BLaER1 treated with 17β-estradiol and CSF1 and Interleukin-3, amounts not matched to agents 10 nM and 100 nM (cell line): ENCODE data around the gene OPRL1.
A peak's percentile ranks its signal among the peaks of the same experiment; 100 is the strongest.

Experiments
- H3K27ac ChIP-seq, 11 experiments: shearing (Covaris generic); formaldehyde crosslinking; 2 replicates each; pipeline ENCODE4 v1.8.1; 2022
- H3K27me3 ChIP-seq, 11 experiments: shearing (Covaris generic); formaldehyde crosslinking; 2 replicates each; pipeline ENCODE4 v1.8.1; 2022
- H3K36me3 ChIP-seq, 11 experiments: shearing (Covaris generic); formaldehyde crosslinking; 2 replicates each; pipeline ENCODE4 v1.8.1; 2022
- H3K4me1 ChIP-seq, 10 experiments: shearing (Covaris generic); formaldehyde crosslinking; 2 replicates each; pipeline ENCODE4 v1.8.1; 2022
- H3K4me2 ChIP-seq, 11 experiments: shearing (Covaris generic); formaldehyde crosslinking; 2 replicates each; pipeline ENCODE4 v1.8.1; 2022
- H3K4me3 ChIP-seq, 10 experiments: shearing (Covaris generic); formaldehyde crosslinking; 2 replicates each; pipeline ENCODE4 v1.8.1; 2022
- H3K9ac ChIP-seq, 11 experiments: shearing (Covaris generic); formaldehyde crosslinking; 2 replicates each; pipeline ENCODE4 v1.8.1; 2022
- H3K9me3 ChIP-seq, 11 experiments: shearing (Covaris generic); formaldehyde crosslinking; replicated peaks in 1 of 11; 2 replicates each; pipeline ENCODE4 v1.8.1; 2022
- H4K20me1 ChIP-seq, 11 experiments: shearing (Covaris generic); formaldehyde crosslinking; 2 replicates each; pipeline ENCODE4 v1.8.1; 2022
- Cebpa-rat ChIP-seq, 11 experiments: shearing (Covaris generic); IDR thresholded peaks; 2 replicates each; pipeline ENCODE4 v1.8.1; 2022

The OPRL1 gene

DNA sequence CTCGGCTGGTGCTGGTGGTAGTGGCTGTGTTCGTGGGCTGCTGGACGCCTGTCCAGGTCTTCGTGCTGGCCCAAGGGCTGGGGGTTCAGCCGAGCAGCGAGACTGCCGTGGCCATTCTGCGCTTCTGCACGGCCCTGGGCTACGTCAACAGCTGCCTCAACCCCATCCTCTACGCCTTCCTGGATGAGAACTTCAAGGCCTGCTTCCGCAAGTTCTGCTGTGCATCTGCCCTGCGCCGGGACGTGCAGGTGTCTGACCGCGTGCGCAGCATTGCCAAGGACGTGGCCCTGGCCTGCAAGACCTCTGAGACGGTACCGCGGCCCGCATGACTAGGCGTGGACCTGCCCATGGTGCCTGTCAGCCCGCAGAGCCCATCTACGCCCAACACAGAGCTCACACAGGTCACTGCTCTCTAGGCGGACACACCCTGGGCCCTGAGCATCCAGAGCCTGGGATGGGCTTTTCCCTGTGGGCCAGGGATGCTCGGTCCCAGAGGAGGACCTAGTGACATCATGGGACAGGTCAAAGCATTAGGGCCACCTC, 18.7 kb downstream of the OPRL1 start:
- Histone ChIP-seq H3K27ac (no peak overlapping the region), H3K27me3 (peaks cover 29 to 39% (median 34%) of the 10 kb centered on the region in 11 experiments), H4K20me1 (peaks cover 0 to 45% (median 13%) of the 10 kb centered on the region in 11 experiments; a peak in 13 of 22 replicates), H3K4me1 (peaks cover 4 to 47% (median 39%) of the 10 kb centered on the region in 10 experiments; a peak in 18 of 20 replicates), H3K36me3 (peaks cover 0 to 30% (median 0%) of the 10 kb centered on the region in 11 experiments; a peak in 10 of 22 replicates), H3K4me3 (no peak overlapping the region), H3K9ac (no peak overlapping the region), H3K9me3 (no peaks in the 10 kb centered on the region), H3K4me2 (no peak overlapping the region)
- TF ChIP-seq Cebpa-rat (IDR thresholded peaks at IDR 0.05) = no peak

DNA sequence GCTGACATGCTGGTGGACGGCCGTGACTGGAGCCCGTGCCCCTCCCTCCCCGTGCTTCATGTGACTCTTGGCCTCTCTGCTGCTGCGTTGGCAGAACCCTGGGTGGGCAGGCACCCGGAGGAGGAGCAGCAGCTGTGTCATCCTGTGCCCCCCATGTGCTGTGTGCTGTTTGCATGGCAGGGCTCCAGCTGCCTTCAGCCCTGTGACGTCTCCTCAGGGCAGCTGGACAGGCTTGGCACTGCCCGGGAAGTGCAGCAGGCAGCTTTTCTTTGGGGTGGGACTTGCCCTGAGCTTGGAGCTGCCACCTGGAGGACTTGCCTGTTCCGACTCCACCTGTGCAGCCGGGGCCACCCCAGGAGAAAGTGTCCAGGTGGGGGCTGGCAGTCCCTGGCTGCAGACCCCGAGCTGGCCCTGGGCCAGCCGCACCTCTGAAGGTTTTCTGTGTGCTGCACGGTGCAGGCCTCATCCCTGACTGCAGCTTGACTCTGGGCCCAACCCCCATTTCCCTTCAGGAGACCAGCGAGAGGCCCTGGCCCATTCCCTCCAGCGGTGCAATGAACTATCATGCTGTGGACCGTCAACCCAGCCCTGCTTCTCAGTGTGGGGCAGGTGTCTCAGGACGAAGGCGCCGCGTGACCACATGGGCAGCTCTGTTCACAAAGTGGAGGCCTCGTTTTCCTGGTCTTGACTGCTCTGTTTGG, 19.4 kb downstream of the OPRL1 start:
- peak overlapping the region in 1 of 11 experiments; percentile 33; a peak in 1 of 22 replicates for H3K9ac ChIP-seq
- peaks cover 0 to 48% (median 13%) of the 10 kb centered on the region in 11 experiments; a peak in 13 of 22 replicates for H4K20me1 ChIP-seq
- no peaks in the 10 kb centered on the region for H3K9me3 ChIP-seq
- H3K4me3 ChIP-seq = no peak overlapping the region
- H3K36me3 ChIP-seq = peaks cover 0 to 30% (median 0%) of the 10 kb centered on the region in 11 experiments; a peak in 10 of 22 replicates
- peak overlapping the region in 8 of 11 experiments; percentile 45 to 88 (median 72); a peak in 16 of 22 replicates for H3K4me2 ChIP-seq
- peaks cover 4 to 48% (median 39%) of the 10 kb centered on the region in 10 experiments; a peak in 18 of 20 replicates for H3K4me1 ChIP-seq
- no peak overlapping the region for H3K27ac ChIP-seq
- H3K27me3 ChIP-seq = peaks cover 29 to 46% (median 40%) of the 10 kb centered on the region in 11 experiments
- TF ChIP-seq Cebpa-rat (IDR thresholded peaks at IDR 0.05) = no peak

DNA sequence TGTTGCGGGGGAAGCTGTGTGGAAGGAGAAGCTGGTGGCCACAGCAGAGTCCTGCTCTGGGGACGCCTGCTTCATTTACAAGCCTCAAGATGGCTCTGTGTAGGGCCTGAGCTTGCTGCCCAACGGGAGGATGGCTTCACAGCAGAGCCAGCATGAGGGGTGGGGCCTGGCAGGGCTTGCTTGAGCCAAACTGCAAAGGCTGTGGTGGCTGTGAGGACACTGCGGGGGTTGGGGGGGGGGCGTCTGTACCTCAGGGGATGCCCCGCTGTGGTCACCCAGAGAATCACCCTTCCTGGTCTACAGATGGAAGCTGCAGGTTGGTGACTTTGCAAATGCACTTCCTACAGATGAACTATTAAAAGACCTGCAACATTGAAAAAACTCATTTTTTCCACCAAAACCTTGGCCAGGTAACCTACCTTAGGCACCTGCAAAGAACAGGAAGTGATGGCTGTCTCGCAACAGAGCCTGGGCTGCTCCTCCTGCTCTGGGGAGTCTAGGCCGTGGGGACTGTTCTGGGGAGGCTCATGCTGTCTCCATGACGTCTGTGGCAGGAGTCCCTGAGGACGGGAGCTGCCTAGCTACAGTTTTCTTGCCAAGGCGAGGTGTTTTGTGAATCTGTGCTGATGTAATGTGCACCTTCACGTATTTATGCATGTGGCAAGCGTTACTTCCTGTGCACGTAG, 20.1 kb downstream of the OPRL1 start:
- H3K27me3 ChIP-seq = peaks cover 29 to 46% (median 40%) of the 10 kb centered on the region in 11 experiments
- no peak overlapping the region for H3K27ac ChIP-seq
- H4K20me1 ChIP-seq = peaks cover 0 to 49% (median 13%) of the 10 kb centered on the region in 11 experiments; a peak in 13 of 22 replicates
- peak overlapping the region in 9 of 11 experiments; percentile 15 to 88 (median 72); a peak in 17 of 22 replicates for H3K4me2 ChIP-seq
- H3K4me1 ChIP-seq = peaks cover 4 to 48% (median 39%) of the 10 kb centered on the region in 10 experiments; a peak in 18 of 20 replicates
- peaks cover 0 to 30% (median 0%) of the 10 kb centered on the region in 11 experiments; a peak in 10 of 22 replicates for H3K36me3 ChIP-seq
- peak overlapping the region in 2 of 11 experiments; percentile 4 to 33; a peak in 3 of 22 replicates for H3K9ac ChIP-seq
- no peak overlapping the region for H3K4me3 ChIP-seq
- H3K9me3 ChIP-seq = no peaks in the 10 kb centered on the region
- no peak for TF ChIP-seq Cebpa-rat (IDR thresholded peaks at IDR 0.05)

DNA sequence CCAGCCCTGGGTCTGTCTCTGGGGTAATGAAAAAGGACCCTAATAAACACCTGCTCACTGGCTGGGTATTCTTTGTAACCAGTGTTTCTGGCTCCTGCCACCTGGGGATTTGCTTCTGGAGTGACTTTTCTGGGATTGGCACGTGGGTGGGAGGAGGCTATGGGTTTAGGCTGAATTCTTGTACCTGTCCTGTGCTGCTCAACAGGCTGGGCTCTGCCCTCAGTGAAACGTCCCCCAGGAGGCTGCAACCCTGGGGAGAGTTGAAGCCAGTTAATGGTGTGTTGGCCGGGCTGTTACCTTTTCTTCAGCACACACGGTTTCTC, 20.6 kb downstream of the OPRL1 start:
- Histone ChIP-seq H3K4me3 (no peak overlapping the region), H3K36me3 (peaks cover 0 to 30% (median 0%) of the 10 kb centered on the region in 11 experiments; a peak in 10 of 22 replicates), H3K4me2 (peak overlapping the region in 9 of 11 experiments; percentile 15 to 88 (median 72); a peak in 16 of 22 replicates)

DNA sequence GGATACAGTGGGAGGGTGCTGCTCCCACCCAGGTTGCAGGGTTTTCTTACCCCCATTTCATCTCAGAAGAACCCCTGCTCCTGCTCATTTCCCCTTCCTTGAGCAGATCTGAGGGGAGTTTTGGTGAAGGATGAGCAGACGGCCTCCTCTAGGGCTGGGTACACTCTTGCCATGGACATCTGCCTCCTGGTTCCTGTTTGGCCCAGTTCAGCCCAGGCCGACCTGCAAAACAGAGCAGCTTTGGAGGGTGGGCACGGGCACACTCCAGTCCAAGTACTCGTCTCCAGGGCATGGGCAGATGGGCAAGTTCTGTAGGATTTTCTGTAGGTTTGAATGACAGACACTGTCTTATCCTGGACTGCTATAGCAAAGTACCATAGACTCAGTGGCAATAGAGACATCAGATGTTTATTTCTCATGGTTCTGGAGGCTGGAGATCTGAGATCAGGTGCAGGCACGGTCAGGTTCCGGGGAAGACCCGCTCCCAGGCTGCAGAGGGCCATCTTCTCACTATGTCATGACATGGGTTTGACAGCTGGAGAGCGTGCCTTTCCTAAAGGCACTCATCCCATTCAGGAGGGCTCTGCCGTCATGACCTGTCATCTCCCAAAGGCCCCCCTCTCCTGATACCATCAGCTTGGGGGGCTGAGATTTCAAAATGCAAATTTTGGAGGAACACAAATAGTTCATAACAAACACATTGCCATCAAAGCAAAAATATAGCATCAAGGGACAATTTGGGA, 21.2 kb downstream of the OPRL1 start:
- Histone ChIP-seq H3K27me3 (peaks cover 29 to 46% (median 40%) of the 10 kb centered on the region in 11 experiments), H3K27ac (no peak overlapping the region)

More for the DNA sequence above, 20.6 kb downstream of the OPRL1 start:
- Histone ChIP-seq H3K27me3 (peaks cover 29 to 46% (median 40%) of the 10 kb centered on the region in 11 experiments), H3K27ac (no peak overlapping the region), H3K4me1 (peaks cover 4 to 48% (median 39%) of the 10 kb centered on the region in 10 experiments; a peak in 18 of 20 replicates), H4K20me1 (peaks cover 0 to 49% (median 13%) of the 10 kb centered on the region in 11 experiments; a peak in 13 of 22 replicates), H3K9ac (peak overlapping the region in 1 of 11 experiments; percentile 4; a peak in 2 of 22 replicates), H3K9me3 (no peaks in the 10 kb centered on the region)
- TF ChIP-seq Cebpa-rat (IDR thresholded peaks at IDR 0.05) = no peak

DNA sequence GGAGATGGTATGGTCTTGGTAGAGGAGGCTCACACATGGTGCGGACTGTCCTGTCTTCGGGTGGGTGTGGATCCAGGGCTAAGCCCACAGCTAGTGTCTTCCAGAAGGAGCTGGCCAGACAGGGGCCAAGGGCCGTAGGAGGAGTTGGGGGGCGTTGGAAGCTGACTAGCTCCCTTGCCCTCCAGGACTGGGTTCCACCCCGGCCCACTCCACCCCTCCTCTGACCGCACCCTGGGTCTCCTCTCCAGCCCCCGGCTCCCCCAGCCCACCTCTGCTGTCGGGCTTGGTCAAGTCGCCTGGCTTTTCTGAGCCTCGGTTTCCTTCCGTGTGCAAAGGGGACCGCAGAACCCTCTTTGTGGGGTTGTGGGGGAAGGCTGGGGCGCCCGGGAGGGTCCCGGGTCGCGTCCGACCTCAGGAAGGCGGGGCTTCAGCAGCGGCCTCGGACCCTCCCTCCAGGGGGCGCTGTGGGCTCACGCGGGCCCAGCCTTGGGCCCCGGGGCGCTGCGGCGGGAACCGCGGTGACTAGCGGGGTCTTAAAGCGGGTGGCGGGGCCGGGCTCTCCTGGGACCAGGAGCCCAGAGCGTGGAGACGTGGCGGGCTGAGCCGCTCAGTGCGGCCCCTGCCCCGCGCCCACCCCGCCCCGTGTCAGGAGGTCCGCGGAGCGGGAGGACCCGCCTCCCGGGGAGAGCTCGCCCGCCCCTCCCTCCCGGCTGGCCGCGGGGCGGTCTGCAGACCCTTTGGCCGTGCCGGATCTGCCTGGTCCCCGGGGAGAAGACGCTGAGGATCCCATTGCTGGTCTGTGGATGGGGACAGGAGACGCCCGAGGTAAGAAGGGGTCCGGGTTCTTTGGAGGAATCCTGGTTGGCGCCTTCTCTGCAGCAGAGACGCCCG, 22.1 kb downstream of the OPRL1 start:
- Histone ChIP-seq H3K27me3 (peaks cover 29 to 46% (median 40%) of the 10 kb centered on the region in 11 experiments), H4K20me1 (peaks cover 0 to 54% (median 13%) of the 10 kb centered on the region in 11 experiments; a peak in 13 of 22 replicates), H3K4me3 (peak overlapping the region; percentile 37 to 63 (median 48); a peak in 19 of 20 replicates), H3K4me1 (peaks cover 4 to 52% (median 41%) of the 10 kb centered on the region in 10 experiments; a peak in 18 of 20 replicates), H3K4me2 (peak overlapping the region; percentile 64 to 88 (median 82)), H3K9ac (peak overlapping the region in 7 of 11 experiments; percentile 9 to 41 (median 35); a peak in 9 of 22 replicates), H3K9me3 (no peaks in the 10 kb centered on the region), H3K36me3 (peaks cover 0 to 30% (median 0%) of the 10 kb centered on the region in 11 experiments; a peak in 10 of 22 replicates), H3K27ac (no peak overlapping the region)
- no peak for TF ChIP-seq Cebpa-rat (IDR thresholded peaks at IDR 0.05)

More for the DNA sequence above, 21.2 kb downstream of the OPRL1 start:
- Histone ChIP-seq H4K20me1 (peaks cover 0 to 49% (median 13%) of the 10 kb centered on the region in 11 experiments; a peak in 13 of 22 replicates), H3K4me3 (no peak overlapping the region; a peak in 1 of 20 replicates), H3K4me1 (peaks cover 4 to 48% (median 39%) of the 10 kb centered on the region in 10 experiments; a peak in 18 of 20 replicates), H3K36me3 (peaks cover 0 to 30% (median 0%) of the 10 kb centered on the region in 11 experiments; a peak in 10 of 22 replicates), H3K4me2 (peak overlapping the region; percentile 64 to 88 (median 82); a peak in 18 of 22 replicates), H3K9me3 (no peaks in the 10 kb centered on the region), H3K9ac (0 out of 22 replicates have a peak overlapping the region, but pooled peaks of 2 of the 11 experiments have one; percentile 4 to 29)
- no peak for TF ChIP-seq Cebpa-rat (IDR thresholded peaks at IDR 0.05)
